Thoracic aorta (tissue), 2 donors: ENCODE results near the gene MGAT5. TPM values are rescaled to one million over a fixed set of nuclear protein-coding genes. Genes with fewer than 3 reads are reported as not detected.

Source experiments
- ATAC-seq: fragments of 150-250 bp; one replicate; pipeline ENCODE4 v1.8.0; 2017; ENCODE audit warnings: low read depth; ENCODE audit not compliant: insufficient number of reproducible peaks, low FRiP score
- DNase-seq: peaks from one replicate; pipeline ENCODE4 v3.0.0-alpha.2; 2020; ENCODE audit warnings: low spot score
- H3K27ac ChIP-seq, 2 donors: fragments of 200-600 bp; sonication (generic); 1 replicate in 1 of 2; 2 replicates in 1 of 2; pipeline ENCODE4 v1.5.1; 2016; ENCODE audit warnings: mild to moderate bottlenecking in 2 of 2, moderate library complexity in 2 of 2
- H3K27me3 ChIP-seq: fragments of 200-600 bp; sonication (generic); replicated peaks from 2 replicates; pipeline ENCODE4 v1.6.0; 2016; ENCODE audit warnings: mild to moderate bottlenecking; ENCODE audit not compliant: insufficient read depth
- H3K36me3 ChIP-seq: fragments of 200-600 bp; sonication (generic); one replicate; pipeline ENCODE4 v1.5.1; 2016
- H3K4me1 ChIP-seq, 2 donors: fragments of 200-600 bp; sonication (generic); 1 replicate in 1 of 2; 2 replicates in 1 of 2; pipeline versions ENCODE4 v1.5.1 to v1.6.0; 2016; ENCODE audit warnings: low read depth in 2 of 2, mild to moderate bottlenecking in 1 of 2; ENCODE audit not compliant: control insufficient read depth in 1 of 2
- H3K4me3 ChIP-seq: fragments of 200-600 bp; sonication (generic); 2 replicates; pipeline ENCODE4 v1.5.1; 2016; ENCODE audit warnings: mild to moderate bottlenecking
- H3K9me3 ChIP-seq: fragments of 200-600 bp; sonication (generic); 2 replicates; pipeline ENCODE4 v1.5.1; 2016
- total RNA-seq, 2 donors: library from RNA; depleted of rRNA; stranded (reverse); fragments of >200 nt; gene quantifications; one replicate each; pipeline versions ENCODE4 v1.1.0 to v1.2.3, GENCODE V29; 2016
- TF ChIP-seq, protein P1 (sequence below): fragments of 200-600 bp; sonication (generic); IDR thresholded peaks from one replicate; pipeline ENCODE4 v1.5.1; 2019; ENCODE audit warnings: antibody characterized with exemption

Gene MGAT5
- total RNA-seq, 2 donors from 2014 or later: 43.9 to 95.3 TPM

- Histone ChIP-seq H3K9me3 (no peaks in the 10 kb centered on the region), H3K27me3 (no peaks in the 10 kb centered on the region), H3K4me1 (peaks cover 35 to 40% of the 10 kb centered on the region in 2 donors), H3K27ac (no peak overlapping the region), H3K36me3 (no peaks in the 10 kb centered on the region), H3K4me3 (no peak overlapping the region)
- ATAC-seq: no peak
- TF ChIP-seq, protein P1, sequence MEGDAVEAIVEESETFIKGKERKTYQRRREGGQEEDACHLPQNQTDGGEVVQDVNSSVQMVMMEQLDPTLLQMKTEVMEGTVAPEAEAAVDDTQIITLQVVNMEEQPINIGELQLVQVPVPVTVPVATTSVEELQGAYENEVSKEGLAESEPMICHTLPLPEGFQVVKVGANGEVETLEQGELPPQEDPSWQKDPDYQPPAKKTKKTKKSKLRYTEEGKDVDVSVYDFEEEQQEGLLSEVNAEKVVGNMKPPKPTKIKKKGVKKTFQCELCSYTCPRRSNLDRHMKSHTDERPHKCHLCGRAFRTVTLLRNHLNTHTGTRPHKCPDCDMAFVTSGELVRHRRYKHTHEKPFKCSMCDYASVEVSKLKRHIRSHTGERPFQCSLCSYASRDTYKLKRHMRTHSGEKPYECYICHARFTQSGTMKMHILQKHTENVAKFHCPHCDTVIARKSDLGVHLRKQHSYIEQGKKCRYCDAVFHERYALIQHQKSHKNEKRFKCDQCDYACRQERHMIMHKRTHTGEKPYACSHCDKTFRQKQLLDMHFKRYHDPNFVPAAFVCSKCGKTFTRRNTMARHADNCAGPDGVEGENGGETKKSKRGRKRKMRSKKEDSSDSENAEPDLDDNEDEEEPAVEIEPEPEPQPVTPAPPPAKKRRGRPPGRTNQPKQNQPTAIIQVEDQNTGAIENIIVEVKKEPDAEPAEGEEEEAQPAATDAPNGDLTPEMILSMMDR: no peak
- no peak for DNase-seq
Observed at GRCh38 chr2:134299334-134299733, 45.5 kb downstream of the MGAT5 start.

DNA sequence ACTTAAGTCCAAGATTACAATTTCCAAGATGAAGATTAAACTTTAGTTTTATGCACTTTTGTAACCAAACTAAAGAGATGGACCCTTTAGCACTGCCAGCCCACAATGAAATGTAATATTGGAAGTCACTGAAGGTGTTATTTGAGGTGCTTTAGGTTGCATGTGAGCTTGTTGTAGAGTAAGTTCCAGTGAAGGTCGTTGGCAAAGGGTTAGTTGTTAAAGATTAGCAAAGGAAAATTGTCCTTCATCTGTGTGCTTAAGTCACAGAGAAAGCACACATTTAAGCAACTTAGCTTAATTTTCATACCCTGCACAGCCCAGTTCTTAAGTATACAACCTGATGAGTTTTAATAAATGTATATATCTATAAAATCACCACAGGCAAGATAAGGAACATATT lies 46.7 kb downstream of the MGAT5 start:
- TF ChIP-seq, protein P1: no peak
- Histone ChIP-seq H3K27me3 (no peaks in the 10 kb centered on the region), H3K9me3 (no peaks in the 10 kb centered on the region), H3K27ac (no peak overlapping the region), H3K4me1 (peaks cover 29 to 33% of the 10 kb centered on the region in 2 donors), H3K36me3 (no peaks in the 10 kb centered on the region), H3K4me3 (no peak overlapping the region)
- DNase-seq: no peak
- ATAC-seq: no peak

DNA sequence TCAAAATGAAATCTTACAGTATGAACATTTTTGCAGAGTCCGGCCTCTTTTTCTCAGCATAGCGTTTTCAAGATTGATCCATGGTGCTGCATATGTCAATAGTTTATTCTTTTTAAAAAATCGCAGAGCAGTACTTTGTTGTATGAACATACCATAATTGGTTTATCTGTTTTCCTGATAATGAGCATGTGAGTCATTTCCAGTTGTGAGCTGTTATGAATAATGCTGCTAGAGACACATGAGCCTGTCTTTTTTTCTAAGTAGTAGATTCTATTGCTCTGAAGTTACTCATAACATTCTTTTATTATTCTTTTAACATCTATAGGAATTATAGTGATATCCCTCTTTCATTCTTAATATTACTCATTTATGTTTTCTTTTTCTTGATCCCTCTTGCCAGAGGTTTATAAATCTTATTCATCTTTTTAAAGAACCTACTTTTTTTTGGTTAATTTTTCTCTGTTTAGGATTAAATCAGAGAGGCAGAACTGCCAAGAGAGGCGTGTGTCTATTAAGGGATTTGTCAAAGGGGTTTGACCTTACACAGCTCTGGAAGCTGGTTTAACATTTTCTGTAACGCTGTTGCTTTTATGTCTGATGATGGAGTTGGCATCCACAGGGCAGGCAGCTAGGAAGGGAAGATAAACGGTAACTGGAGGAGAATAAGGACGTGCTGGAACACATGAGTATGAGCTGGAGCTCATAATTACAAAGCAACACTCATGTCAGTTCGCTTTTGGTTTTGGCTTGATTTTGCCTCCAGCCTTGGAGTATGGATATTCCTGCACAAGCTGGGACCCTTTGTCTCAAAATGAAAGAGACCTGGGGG lies 47.4 kb downstream of the MGAT5 start:
- Histone ChIP-seq H3K4me3 (peak overlapping the region; percentile 38), H3K36me3 (no peaks in the 10 kb centered on the region), H3K27ac (peak overlapping the region in 1 of 2 donors; percentile 45), H3K4me1 (peaks cover 22 to 26% of the 10 kb centered on the region in 2 donors), H3K27me3 (no peaks in the 10 kb centered on the region), H3K9me3 (no peaks in the 10 kb centered on the region)
- DNase-seq (no peak), ATAC-seq (no peak)
- TF ChIP-seq, protein P1: no peak

DNA sequence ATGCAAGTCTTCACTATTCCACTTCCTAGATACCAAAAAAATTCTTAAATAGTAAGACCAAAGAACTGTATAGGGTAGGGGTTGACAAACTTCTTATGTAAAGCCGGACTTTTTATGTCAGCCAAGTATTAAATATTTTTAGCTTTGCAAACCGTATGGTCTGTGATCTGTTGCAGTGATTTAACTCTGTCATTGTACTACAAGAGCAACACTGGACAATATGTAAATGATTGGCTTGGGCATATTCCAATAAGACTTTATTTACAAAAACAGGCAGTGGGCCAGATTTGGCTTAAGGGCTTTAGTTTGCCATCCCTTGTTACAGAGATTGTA lies 48.0 kb downstream of the MGAT5 start:
- no peaks in the 10 kb centered on the region for H3K36me3 ChIP-seq
- H3K27ac ChIP-seq: peak overlapping the region in 1 of 2 donors; percentile 45
- TF ChIP-seq, protein P1: no peak
- H3K9me3 ChIP-seq: no peaks in the 10 kb centered on the region
- H3K4me3 ChIP-seq: peak overlapping the region; percentile 38
- ATAC-seq: no peak
- peaks cover 16 to 23% of the 10 kb centered on the region in 2 donors for H3K4me1 ChIP-seq
- DNase-seq: no peak
- no peaks in the 10 kb centered on the region for H3K27me3 ChIP-seq

DNA sequence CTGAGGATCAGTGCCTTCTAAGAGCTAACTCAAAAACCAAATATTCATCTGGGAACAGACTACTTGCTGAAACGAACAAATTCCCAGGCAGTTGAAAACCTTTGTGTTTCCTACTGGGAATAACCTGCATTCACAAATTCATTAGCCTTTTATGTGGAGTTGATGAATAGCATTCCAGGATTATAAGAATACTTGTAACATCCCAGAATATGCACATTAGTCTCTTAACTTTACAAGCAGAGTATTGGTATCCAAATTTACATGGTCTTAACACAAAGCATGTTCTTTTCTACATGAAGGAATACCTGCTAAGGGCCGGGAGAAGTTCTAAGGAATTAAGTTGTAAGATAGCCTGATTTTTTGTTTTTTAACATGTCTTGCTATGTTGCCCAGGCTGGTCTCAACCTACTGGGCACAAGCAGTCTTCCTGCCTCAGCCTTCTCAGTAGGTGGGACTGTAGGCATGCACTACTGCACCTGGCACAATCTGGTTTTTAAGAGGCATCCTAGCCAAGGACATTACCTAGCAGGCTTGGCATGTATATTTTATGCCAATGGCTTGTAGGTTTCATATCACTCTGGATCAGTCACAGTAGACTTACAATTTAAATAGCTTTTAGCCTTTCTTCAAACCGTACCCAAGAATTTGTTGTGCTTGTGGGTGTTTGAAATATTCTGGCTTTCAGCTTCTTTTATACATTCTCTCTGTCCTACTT lies 50.7 kb downstream of the MGAT5 start:
- Histone ChIP-seq H3K4me1 (peaks cover 16 to 24% of the 10 kb centered on the region in 2 donors), H3K9me3 (no peaks in the 10 kb centered on the region), H3K36me3 (no peaks in the 10 kb centered on the region), H3K4me3 (no peak overlapping the region), H3K27me3 (no peaks in the 10 kb centered on the region), H3K27ac (no peak overlapping the region)
- DNase-seq (no peak), ATAC-seq (no peak)
- TF ChIP-seq, protein P1: no peak
